Measurements from ENCODE around the gene ACTL9.

ACTL9 gene

GRCh38 chr19:8684001-8684902 is 14.3 kb downstream of the ACTL9 start:
- DNase-seq: peak; percentile 55

- DNase-seq: peak; percentile 49
Measured at GRCh38 chr19:8682931-8683330, 15.7 kb downstream of the ACTL9 start.

DNA sequence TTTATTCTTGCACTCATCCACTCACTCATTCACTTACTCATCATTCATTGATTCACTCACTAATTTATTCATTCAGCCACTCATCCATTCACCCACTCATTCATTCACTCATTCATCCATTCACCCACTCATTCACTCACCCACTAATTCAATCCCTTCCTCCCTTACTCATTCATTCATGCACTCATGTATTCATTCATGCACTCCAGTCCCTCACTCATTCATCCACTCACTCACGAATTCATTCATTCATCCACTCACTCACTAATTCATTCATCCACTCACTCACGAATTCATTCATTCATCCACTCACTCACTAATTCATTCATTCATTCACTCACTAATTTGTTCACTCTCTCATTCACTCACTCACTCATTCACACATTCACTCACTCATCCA is 16.1 kb downstream of the ACTL9 start:
- DNase-seq: no peak

GRCh38 chr19:8681345-8682029 is 17.1 kb downstream of the ACTL9 start:
- no peak for DNase-seq

GRCh38 chr19:8680676-8681344 is 17.8 kb downstream of the ACTL9 start:
- DNase-seq: peak; percentile 41

DNA sequence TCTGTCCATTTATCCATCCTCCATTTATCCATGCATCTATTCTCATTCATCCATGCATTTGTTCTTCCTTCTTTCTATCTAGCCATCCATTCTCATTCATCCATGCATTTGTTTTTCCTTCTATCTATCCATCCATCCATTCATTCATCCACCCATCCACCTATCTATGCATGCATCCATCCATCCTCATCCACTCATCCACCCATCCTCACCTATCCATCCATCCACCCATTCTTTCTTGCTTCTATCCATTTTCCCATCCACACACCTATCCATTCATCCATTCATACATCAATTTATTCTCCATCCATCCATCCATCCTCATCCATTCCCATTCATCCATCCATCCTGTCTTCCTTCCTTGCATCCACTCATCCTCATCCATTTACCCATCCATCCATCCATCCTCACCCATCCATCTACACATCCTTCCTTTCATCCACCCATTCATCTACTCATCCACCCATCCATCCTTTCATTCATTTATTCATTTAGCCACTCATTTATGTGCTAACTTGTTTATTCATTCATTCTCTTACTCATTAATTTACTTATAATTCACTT is 20.3 kb downstream of the ACTL9 start:
- no peak for DNase-seq

DNA sequence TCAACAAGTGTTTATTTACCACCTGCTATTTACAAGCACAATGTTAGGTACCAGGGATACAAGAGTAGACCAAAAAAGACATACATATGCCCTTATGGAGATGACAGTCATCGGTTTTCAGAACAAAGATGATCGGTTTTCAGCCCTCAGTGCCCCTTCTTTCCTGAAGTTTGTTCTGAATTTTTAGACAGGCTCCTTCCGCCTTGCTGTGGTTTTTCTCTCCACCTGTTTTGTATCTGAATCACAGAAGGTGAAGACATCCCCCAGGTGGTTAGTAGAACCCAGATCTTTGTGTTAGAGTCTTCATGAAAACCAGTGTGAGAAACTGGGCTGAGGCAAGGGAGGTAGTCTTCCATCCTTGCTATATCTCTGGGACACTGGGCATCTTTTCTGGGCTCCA is 23.5 kb downstream of the ACTL9 start:
- DNase-seq: no peak

DNA sequence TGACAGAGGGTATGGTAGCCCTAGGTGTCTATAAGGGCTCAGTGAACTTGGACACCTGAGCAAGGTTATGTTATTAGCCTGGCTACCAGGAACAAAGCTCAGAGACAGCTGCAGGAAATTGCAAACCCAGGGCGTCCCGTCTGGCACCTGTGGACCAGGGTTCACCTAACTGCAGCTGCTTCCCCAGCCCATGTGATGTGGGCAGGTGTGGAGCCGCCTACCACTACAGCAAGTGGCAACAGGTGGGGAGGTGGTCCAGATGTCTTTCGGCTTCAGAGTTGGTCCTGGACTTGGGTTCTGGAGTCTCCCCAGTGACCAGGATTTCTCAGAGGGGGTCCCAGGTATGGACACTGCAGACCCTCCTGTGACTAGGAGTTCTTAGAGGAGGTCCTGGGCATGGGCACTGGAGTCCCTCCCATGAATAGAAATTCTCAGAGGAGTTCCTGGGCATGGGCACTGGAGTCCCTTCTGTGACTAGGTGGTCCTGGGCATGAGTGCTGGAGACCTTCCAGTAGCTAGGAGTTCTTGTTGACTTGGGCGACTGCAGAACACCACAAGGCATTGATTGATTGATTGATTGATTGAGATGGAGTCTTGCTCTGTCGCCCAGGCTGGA is 25.2 kb downstream of the ACTL9 start:
- no peak for DNase-seq

DNA sequence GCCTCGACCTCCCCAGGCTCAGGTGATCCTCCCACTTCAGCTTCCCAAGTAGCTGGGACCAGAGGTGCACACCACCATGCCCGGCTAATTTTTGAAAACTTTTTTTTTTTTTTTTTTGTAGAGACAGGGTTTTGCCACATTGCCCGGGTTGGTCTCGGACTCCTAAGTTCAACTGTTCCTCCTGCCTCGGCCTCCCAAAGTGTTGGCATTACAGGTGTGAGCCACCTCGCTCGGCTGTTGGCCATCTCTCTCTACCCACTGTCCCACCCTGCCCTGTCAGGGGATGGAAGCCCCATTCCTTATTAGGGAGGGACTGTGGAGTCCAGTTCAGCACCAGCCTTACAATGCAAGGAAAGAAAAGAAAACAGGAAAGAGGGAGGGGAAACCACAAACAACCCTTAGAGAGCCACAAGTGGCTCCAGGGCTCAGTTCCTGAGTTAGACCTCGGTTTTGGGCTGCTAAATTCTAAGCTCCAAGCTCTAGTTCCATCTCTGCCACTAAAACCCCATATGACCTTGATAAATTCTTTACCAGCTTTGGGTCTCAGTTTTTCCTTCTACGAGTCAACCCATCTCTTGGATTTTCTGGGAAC is 31.7 kb downstream of the ACTL9 start:
- DNase-seq: no peak

DNA sequence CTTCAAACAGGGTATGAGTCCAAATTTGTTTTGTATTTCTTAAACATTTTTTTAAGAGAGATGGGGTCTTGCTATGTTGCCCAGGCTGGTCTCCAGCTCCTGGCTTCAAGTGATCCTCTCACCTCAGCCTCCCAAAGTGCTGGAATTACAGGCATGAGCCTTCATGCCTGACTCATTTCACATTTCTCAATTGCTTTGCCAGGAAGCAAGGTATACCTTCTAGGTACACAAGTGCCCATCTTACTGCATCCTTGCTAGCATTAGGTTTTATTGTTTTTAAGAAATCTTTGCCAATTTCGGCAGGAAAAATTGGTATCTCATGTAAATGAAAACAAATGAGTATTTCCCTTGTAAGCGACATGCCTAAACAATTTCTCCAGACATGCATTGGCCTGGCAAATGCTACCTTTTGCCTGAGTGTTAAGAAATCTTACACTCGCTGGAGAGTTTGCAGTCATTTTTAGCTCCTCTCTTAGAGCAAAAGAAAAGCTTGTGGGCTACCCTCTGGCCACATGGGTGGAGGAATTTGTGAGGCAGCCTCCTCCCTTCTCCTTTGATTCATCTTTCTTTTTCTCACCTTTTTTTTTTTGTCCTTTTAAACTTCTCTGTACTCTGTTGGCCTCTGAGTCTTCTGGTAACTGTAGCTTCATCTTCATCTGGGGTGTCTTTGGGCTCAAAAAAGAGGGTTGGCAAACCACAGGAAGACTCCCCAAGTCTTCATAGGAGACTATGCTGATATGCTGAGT is 33.0 kb downstream of the ACTL9 start:
- DNase-seq: no peak

DNA sequence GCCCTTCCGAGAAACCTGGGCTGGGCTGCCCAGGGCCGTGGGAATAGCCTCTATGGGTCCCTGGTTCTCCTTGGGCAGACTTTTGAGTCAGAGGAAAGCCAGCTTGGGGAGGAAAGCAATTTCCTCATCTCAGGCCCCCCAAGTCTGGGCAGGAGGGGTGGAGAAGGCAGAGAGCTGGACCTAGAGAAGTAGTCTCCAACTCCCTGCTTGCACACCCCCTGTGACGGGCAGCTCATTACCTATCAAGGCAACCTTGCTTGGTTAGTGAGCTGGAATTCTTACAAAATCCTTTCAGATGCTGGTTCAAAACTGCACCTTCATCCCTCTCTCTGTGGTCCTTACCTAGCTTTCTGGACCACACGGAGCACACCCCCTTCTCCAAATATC is 33.9 kb downstream of the ACTL9 start:
- DNase-seq: no peak

- DNase-seq: peak; percentile 74
Measured at GRCh38 chr19:8663920-8664670, 34.5 kb downstream of the ACTL9 start.

DNA sequence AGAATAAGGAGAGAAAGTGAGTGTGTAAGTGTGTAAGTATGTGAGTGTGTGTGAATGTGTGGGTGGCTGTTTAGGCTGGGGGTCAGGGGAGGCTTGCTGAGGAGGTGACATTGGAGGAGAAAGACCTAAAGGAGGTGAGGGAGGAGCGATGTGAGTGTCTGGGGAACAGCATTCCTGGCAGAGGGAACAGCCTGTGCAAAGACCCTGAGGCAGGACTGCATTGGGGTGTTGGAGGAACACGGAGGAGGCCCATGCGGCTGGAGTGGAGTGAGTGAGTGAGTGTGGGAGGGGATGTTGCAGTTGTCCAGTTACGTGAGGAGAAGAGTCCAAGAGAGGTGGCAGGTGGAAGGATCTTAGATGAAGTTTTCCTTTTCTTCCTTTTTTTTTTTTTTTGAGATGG is 36.3 kb downstream of the ACTL9 start:
- DNase-seq: no peak

DNA sequence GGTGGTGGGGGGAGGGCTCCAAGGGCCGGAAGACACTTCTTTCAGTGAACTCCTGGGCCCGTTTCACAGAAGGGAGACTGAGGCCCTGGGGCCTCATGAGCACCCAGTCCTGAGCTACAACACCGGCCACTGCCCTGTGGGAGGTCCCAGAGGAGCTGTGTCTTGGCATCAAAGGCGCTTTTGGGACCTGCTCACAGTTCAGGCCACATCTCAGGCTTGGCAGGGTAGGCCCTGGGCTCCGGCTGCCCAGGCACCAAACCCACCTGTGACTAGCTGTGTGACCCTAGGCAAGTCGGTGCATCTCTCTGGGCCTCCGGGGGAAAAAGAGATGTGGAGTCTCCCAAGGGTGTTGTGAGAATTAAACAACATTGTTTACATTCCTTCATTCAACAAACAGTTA is 38.7 kb downstream of the ACTL9 start:
- no peak for DNase-seq

DNA sequence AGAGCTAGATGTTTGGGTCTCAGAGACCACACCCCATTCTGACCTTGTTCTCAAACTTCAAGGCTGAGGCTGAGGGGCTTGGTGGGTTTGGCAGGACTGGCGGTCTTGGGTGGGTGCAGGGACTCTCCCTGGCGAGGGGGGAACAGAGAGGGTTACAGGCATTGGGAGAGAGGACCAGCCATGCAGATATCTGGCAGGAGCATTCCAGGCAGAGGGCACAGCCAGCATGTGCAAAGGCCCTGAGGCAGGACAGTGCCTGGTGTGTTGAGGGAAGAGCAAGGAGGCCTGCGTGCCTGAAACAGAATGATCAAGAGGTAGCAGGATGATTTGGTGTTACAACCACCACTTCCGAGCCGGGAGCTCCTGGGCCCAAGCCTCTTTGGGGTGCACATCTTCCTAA is 40.7 kb downstream of the ACTL9 start:
- DNase-seq: no peak

DNA sequence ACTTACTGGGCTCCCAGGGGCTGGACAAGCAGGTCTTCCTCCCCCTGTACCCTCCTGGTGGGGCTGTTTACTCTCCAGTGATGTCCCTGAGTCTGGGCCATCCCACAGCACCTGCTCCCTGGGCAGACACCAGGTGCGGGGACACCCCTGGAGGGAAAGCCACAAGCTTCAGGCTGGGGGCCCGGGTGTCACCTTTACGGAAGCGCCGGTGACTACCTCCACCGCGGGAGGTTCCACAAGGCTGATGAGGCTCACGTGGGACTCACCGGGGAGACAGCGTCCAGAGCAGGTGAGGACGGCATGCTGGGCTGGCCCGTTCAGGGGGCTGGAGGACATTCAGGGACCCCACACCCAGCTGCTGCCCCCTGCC is 43.3 kb downstream of the ACTL9 start:
- peak; percentile 76 for DNase-seq

- peak; percentile 89 for DNase-seq
Measured at GRCh38 chr19:8654591-8655339, 43.8 kb downstream of the ACTL9 start.

DNA sequence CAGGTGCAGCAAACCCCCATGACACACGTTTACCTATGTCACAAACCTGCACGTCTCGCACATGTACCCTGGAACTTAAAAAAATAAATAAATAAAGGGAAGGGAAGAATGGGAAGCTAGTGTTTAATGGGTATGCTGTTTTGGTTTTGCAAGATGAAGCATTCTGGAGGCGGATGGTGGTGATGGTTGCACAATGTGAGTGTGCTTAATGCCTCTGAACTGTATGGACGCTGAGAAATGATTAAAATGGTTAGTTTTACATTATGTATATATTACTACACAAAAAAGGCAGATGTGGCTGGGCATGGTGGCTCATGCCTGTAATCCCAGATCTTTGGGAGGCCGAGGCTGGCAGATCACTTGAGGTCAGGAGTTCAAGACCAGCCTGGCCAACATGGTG is 50.4 kb downstream of the ACTL9 start:
- DNase-seq: no peak
